OCI-LY7 (cell line): ENCODE data around the gene PEAK3.

ENCODE experiments used
- EZH2phosphoT487 ChIP-seq: fragments of 200-600 bp; sonication (generic); IDR thresholded peaks from 2 replicates; pipeline ENCODE4 v1.6.1; 2018; ENCODE audit warnings: low read depth, borderline replicate concordance, mild to moderate bottlenecking, mixed run types, antibody characterized with exemption, low read length, moderate library complexity, mixed read lengths
- TF ChIP-seq, protein P1 (sequence below): fragments of 200-600 bp; sonication (generic); conservative IDR thresholded peaks from 2 replicates; pipeline ENCODE4 v1.5.1; 2014; ENCODE audit warnings: mild to moderate bottlenecking, antibody characterized with exemption, low read length, moderate library complexity, mixed read lengths

- TF ChIP-seq, protein P1, sequence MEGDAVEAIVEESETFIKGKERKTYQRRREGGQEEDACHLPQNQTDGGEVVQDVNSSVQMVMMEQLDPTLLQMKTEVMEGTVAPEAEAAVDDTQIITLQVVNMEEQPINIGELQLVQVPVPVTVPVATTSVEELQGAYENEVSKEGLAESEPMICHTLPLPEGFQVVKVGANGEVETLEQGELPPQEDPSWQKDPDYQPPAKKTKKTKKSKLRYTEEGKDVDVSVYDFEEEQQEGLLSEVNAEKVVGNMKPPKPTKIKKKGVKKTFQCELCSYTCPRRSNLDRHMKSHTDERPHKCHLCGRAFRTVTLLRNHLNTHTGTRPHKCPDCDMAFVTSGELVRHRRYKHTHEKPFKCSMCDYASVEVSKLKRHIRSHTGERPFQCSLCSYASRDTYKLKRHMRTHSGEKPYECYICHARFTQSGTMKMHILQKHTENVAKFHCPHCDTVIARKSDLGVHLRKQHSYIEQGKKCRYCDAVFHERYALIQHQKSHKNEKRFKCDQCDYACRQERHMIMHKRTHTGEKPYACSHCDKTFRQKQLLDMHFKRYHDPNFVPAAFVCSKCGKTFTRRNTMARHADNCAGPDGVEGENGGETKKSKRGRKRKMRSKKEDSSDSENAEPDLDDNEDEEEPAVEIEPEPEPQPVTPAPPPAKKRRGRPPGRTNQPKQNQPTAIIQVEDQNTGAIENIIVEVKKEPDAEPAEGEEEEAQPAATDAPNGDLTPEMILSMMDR: no peak
- TF ChIP-seq EZH2phosphoT487: no peak
Observed at GRCh38 chr19:2321565-2322283, 39.7 kb upstream of the PEAK3 start.
